Raji (cell line): ENCODE results near the gene LRRC4B.

Experiments used
- POLR2A ChIP-seq: IDR thresholded peaks from 2 replicates; pipeline ENCODE4 v1.6.1; 2011; ENCODE audit warnings: low read depth, low read length, control low read depth; ENCODE audit not compliant: insufficient read depth

The LRRC4B gene

DNA sequence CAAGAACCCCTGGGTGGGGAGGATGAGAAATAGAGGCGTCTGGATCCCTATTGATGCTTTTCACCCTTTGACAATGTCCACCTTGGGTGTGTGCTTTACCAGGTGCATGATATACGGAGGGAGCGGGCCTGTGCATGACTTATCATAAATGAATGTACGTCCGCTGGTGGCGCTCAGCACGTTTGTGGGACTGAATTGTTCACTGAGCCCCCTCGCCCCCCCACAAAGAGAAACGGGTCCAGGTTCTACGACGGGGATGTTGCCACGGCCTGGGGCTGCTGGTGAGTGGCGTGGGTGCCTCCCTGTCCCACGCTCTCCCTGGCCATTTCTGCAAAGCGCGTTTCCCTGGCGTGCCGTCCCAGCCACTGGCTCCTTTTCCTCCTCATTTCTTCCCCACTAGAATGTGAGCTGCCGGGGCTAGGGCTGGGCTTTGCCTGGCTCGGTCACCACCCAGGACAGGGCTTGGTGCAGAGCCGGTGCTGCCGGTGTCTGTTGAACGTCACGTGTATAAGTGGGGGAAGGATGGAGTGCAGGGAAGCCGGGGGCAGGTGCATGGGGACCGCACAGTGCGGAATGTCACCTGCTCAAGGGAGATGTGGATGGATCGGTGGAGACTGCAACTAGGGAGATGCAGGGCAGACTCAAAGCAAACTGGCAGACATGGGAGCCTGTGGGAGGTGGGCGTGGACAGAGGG lies 21.6 kb downstream of the LRRC4B start:
- no peak for TF ChIP-seq POLR2A

DNA sequence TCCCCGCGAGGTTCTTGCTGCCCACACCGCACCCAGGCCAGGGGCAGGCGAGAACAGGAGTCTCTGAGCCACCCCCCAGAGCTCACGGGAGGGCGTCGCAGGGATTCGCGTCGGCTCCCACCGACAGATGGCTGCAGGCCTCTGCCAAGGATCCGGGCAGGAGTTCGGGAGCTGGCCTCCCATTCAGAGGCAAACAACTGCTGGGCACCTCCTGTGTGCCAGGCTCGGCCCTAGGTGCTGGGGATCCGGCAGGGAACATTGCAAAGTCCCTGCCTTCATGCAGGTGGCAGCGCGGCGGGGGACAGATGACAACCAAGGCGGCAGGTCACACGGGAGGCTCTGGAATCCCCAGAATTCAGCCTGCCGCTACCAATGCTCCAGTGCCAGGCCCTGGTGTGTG lies 25.3 kb downstream of the LRRC4B start:
- no peak for TF ChIP-seq POLR2A

DNA sequence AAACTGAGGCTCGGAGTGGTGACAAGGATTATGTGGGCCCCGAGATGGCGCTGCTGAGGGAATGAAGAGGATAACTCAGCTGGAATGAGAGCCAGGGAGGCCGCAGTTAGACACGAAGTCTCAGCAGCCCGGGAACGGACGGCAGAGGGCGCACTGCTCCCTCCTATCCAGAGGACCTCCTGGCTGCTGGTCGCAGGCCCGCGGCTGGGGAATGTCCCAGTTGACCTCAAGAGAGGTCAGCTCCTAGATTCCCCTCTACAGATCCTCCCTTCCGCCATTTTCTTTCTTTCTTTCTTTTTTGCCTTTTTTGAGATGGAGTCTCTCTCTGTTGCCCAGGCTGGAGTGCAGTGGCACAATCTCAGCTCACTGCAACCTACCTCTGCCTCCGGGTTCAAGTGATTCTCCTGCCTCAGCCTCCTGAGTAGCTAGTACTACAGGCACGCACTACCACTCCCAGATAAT lies 30.4 kb downstream of the LRRC4B start:
- no peak for TF ChIP-seq POLR2A

DNA sequence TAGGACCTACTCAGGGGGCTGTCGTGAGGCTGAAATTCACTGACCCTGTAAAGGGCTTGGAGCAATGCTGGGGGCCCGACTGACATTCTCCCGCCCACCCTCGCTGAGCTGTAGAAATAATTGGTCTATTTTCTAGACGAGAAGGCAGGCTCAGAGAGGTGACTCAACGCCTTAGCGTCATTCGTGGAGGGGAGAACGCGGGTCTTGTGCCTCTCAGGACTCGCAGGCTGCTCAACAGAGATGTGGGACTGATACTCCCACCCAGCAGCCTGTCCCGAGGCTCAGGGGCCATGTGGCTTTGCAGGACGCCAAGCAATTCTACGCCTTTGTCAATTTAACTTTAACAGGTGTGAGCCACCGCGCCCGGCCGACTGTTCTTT lies 30.9 kb downstream of the LRRC4B start:
- TF ChIP-seq POLR2A, result no peak

DNA sequence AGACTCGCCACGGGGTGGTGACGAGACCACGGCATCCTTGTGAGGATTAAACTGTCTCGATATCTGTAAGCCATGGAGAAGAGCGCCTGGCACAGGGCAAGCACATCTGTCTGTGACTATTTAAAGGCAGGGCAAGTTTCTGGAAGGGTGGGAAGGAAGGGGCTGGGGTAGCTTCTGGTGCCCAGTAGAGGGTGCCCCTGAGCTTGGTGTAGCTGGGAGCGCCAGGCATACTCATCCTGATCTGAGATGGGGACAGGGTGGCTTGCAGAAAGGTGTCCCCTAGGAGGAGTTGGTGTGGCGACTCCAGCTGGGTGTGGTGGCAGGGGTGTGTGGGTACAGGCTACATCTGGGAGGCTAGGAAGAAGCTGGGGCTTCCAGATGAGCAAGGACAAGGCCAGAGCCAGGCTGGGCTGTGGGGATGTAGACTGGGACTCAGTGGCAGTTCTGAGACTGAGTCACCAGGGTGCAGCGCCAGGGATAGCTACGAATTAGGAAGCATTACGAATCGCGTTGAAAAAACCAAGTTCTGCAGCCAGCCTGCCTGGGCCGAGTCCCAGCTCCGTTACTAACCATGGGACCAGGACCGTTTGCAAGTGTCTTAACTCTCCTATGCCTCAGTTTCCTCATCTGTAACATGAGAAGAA lies 31.5 kb downstream of the LRRC4B start:
- no peak for TF ChIP-seq POLR2A

DNA sequence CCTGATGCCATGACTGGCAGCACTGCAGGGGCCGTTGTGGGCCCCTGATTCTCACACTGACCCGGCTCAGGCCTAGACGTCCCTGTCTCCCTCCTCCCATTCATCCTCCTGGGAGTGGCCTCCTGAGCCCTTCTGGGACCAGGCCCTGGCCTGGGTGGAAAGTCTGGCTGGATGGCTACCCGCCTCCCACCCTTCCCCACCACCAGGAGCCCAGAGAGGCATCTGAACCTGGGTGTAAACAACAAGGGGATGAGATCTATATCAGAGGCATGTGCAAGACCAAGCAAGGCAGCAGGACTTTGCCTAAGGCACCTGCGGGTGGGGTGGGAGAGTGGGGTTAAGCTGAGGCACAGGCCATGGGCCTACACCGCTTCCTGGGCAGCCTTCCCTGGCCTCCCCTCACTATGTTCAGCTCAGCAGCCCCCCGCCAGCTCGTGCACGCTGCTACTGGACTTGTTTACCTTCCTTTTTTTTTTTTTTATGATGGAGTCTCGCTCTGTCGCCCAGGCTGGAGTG lies 32.5 kb downstream of the LRRC4B start:
- TF ChIP-seq POLR2A, result no peak

DNA sequence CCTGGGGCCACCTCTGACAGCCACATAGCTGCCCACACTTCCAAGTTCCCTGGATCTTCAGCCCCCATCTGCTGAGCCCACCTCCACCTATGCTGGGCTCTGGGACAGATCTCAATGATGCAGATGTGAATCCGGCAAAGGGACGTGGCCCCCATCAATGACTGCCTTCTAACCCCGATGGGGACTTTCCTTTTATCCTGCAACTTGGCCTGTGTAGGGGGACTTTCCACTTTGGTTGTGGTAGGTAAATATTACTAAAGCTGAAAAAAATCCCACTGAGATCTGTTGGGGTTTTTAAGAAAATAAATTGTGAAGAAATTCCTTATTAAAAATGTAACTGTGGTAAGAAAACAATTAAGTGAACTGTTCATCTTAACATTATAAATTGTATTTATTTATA lies 33.8 kb downstream of the LRRC4B start:
- TF ChIP-seq POLR2A, result no peak

DNA sequence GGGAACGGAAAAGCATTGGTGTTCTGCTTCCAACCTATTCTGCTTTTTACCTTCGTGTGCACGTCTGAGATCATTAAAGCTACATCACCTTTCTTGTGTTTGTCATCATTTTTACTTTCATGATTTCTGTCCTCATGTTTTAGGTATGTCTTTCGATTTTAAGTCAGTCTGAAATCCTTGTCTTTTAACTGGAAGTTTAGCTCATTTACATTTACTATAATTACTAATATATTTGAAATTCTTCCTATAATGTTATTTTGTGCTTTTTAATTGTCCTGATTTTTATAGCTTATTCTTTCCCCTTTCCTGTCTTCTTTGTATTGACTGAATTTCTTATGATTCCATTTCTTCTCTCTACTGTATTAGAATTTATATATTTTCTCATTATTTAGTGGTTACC lies 35.3 kb downstream of the LRRC4B start:
- no peak for TF ChIP-seq POLR2A

DNA sequence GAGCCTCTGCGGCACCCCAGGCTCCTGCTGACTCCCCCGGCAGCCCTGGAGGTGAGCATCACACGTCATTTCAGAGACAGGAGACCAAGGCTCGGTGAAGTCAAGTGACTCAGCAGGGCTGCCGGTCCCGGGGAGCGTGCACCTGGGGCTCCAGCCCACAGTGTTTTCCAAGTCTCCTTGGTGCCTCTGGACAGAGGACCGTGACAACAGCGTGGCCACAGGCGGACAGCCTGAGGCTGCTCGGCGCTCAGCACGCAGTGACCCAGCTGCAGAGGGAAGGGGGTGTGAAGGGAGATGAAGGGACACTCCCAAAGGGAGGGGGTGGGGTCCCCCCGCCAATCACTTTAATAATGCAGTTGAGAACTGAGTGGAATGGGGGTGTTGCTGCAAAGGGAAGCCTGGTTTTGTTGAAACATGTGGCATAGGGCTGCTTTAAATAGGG lies 37.0 kb downstream of the LRRC4B start:
- no peak for TF ChIP-seq POLR2A

DNA sequence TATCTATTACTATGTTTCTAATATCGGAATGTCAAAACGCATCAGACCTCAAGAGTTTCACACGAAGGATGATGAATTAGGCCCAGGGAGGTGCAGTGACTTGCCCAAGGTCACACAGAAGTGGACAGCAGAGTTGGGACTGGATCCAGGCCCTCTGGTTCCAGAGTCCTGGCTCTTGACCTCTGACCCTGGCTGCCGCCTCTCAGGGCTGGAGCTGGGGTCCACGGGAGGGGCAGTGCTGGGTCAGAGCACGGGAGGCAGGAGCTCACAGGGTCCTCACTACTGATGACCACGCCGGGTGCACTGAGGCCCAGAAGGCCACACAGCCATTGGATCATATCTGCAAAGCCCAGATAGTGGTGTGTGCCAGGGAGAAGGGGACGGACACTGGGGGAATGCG lies 45.4 kb downstream of the LRRC4B start:
- TF ChIP-seq POLR2A, result no peak

DNA sequence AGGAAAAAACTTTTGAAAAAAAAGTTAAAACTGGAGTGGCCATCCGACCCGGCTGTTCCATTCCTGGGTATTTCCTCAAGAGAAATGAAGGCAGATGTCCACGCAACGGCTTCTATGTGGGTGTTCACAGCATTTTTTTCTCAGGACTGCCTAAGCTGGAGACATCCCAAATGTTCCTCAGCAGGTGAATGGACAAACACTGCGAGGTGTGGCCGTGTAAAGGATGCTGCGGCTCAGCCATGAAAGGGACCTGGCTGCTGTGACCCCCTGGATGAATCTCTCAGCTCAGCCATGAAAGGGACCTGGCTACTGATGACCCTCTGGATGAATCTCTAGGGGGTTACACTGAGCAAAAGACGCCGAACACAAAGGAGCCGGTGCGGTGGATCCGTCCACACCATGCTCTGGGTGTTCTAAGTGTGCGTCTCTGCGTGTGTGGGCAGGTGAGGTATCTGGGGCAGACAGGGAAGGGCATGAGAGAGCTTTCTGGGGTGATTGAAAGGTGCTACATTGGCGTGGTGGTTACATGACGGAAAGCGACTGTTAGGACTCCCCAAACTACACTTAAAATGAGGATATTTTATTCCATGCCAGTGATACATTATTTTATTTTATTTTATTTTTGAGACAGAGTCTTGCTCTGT lies 47.3 kb downstream of the LRRC4B start:
- TF ChIP-seq POLR2A, result no peak

DNA sequence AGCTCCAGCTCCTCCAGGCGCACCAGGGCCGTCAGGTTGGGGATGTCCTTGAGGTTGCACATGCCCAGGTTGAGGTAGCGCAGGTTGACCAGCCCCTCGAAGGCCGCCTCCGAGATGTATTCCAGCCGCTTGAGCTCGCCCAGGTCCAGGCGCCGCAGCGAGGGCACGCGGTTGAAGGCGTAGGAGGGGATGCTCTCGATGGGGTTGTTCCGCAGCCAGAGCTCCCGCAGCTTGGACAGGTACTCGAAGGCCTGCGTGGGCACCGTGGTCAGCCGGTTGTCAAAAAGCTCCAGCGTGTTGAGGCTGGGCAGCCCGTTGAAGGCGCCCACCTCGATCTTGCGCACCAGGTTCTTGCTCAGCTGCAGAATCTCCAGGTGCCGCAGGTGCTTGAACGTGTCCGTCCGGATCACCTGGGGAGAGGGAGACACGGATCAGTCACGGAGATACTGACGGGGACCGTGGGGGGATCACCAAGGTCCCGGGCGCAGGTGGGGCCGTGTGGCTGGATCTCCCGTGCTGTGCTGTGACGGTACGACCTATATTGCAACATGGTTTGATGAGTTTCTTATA lies 49.1 kb downstream of the LRRC4B start:
- no peak for TF ChIP-seq POLR2A

DNA sequence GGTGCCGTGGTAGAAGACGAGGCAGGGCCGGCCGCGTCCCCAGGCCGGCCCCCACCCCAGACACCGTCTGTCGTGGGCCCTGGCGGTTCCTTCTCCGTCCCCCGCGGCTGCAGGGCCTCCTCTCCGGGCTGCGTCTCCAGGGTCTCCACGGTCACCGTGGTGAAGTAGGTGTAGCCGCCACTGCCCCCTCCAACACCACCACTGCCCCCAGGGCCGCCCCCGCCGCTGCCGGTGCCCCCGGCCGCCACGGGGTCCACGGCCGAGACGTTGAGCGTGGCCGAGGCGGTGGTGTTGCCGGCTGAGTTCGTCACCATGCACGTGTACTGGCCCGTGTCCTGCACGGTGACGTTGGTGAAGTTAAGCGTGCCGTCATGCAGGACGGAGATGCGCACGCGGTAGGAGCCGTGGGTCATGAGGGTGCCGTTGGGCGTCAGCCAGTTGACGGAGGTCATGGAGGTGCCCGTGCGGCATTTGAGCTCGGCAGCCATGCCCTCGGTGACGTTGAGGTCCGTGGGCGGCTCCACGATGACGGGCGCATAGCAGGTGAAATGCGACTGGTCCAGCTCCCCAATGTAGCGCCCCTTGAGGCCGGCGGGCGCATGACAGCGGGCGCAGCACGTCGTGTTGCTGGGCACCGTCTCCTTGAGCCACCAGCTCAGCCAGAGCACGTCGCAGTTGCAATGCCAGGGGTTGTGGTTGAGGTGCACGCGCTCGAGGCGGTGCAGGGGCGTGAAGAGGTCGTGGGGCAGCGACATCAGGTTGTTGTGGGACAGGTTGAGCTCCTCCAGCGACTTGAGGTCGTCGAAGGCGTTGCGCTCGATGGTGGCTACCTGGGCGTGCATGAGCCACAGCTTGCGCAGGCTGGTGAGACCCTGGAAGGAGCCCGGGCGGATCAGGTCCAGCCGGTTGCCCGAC lies 49.9 kb downstream of the LRRC4B start:
- TF ChIP-seq POLR2A, result no peak

DNA sequence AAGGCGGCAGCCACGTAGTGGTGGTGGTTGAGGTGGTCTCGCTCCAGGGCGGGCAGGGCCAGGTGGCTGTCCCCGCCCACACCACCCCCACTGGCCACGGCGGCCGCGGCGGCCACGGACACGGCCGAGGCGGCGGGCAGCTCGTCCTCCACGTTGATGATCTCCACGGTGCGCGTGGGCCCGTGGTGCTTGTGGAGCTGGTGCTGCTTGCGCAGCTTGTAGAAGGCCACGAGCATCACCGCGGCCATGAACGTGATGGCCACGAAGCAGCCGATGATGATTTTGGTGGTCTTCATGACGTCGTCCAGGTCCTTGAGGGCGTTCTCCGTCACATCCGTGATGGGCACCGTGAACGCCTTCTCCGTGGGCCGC lies 50.5 kb downstream of the LRRC4B start:
- no peak for TF ChIP-seq POLR2A

DNA sequence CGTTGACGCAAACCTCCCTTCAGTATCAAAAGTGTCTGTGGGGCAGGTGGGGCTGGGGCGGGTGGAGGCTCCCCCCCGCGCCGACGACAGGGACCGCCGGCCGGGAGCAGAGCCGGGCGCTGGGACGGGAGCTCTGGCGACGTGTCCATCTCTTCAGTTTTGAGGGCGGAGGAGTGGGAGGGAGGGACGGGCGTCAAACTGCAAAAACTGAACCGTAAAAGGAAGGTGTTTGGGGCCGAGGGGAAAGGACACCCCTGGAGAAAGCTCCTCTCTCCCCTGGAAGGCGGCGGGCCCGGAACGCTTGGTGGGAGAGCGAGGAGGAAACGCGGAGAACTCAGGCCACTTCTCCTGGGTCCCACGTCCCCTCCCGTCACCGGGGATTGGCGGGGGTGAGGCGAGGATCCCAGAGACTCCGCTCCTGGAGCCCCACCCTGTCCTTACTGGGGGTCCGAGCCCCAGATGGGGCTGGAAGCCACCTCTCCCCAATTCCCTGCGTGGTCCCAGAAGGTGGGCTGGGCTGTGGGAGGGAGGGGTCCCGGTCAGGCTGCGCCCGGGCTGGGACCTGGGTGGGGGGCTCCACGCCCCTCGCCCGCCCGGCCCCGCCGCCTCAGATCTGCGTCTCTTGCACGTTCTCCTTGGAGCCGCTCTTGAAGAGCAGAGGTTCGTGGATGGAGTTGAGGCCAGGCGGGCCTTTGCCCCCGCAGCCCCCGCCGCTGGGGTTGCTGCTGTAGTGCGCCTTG lies 51.1 kb downstream of the LRRC4B start:
- TF ChIP-seq POLR2A, result no peak

DNA sequence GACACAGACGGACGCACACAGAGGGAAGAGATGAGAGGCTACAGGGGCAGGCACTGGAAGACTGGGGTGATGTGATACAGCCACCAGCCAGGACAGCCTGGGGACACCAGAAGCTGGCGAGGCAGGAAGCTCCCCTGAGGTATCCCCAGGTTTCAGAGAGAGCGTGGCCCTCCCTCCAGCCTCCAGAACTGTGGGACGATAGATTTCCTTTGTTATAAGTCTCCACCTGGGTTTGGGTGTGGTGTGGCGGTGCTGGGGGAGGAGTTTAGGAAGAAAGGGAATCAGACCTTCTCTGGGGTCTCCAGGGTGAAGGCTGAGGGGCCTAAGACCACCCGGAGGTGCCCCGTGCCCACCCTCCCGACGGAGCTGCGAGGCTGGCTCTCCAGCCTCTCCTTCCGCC lies 51.8 kb downstream of the LRRC4B start:
- TF ChIP-seq POLR2A, result no peak
